HG03139 (cell line): ENCODE measurements around the gene TNS1.

Experiments used
- ATAC-seq: cut with Tn5 transposase; IDR thresholded peaks from one replicate; pipeline ENCODE4 v1.9.1; 2021; ENCODE audit not compliant: unreplicated experiment

The TNS1 gene

GRCh38 chr2:217919204-217919603 lies 83.6 kb downstream of the TNS1 start:
- ATAC-seq = no peak

- ATAC-seq = no peak
These were observed 84.3 kb downstream of the TNS1 start for GRCh38 chr2:217918308-217919024.

- no peak for ATAC-seq
These were observed 86.1 kb downstream of the TNS1 start for GRCh38 chr2:217916504-217917254.

GRCh38 chr2:217915706-217916105 lies 87.1 kb downstream of the TNS1 start:
- ATAC-seq = no peak

GRCh38 chr2:217914878-217915277 lies 87.9 kb downstream of the TNS1 start:
- ATAC-seq = no peak

GRCh38 chr2:217914078-217914477 lies 88.7 kb downstream of the TNS1 start:
- no peak for ATAC-seq

- ATAC-seq = no peak
These were observed 89.4 kb downstream of the TNS1 start for GRCh38 chr2:217913436-217913835.

- ATAC-seq = no peak
These were observed 90.4 kb downstream of the TNS1 start for GRCh38 chr2:217912098-217913024.

- ATAC-seq = no peak
These were observed 91.3 kb downstream of the TNS1 start for GRCh38 chr2:217911283-217912097.

GRCh38 chr2:217910875-217911212 lies 92.0 kb downstream of the TNS1 start:
- ATAC-seq = no peak

- ATAC-seq = no peak
These were observed 93.5 kb downstream of the TNS1 start for GRCh38 chr2:217909156-217909820.

- ATAC-seq = no peak
These were observed 94.3 kb downstream of the TNS1 start for GRCh38 chr2:217908544-217908943.

- ATAC-seq = no peak
These were observed 95.5 kb downstream of the TNS1 start for GRCh38 chr2:217907266-217907665.

- no peak for ATAC-seq
These were observed 96.0 kb downstream of the TNS1 start for GRCh38 chr2:217906798-217907197.

- no peak for ATAC-seq
These were observed 96.9 kb downstream of the TNS1 start for GRCh38 chr2:217905896-217906295.

- ATAC-seq = no peak
These were observed 97.4 kb downstream of the TNS1 start for GRCh38 chr2:217905395-217905794.

- no peak for ATAC-seq
These were observed 98.2 kb downstream of the TNS1 start for GRCh38 chr2:217904614-217904965.

GRCh38 chr2:217903859-217904613 lies 98.8 kb downstream of the TNS1 start:
- ATAC-seq = no peak

- ATAC-seq = no peak
These were observed 99.5 kb downstream of the TNS1 start for GRCh38 chr2:217903142-217903858.
